Activated T-helper 17 cell treated with anti-CD3 and anti-CD28 coated beads, Interleukin-2, amount 50 U/mL, for 72 hours (primary cell): Measurements from ENCODE around the gene LAPTM5. TPM values are rescaled to one million over a fixed set of nuclear protein-coding genes. Genes with fewer than 3 reads are reported as not detected.

Experiments used
- ATAC-seq: fragments of 150-1000 bp; cut with Tn5 transposase; replicated peaks from 2 replicates; pipeline ENCODE4 v1.10.0; 2021; ENCODE audit warnings: mild to moderate bottlenecking, moderate library complexity
- H3K27ac Mint-ChIP-seq: one replicate; pipeline ENCODE4 v1.8.0; 2022; ENCODE audit warnings: mixed read lengths
- H3K27me3 Mint-ChIP-seq: one replicate; pipeline ENCODE4 v1.8.0; 2022; ENCODE audit warnings: mixed read lengths
- H3K36me3 Mint-ChIP-seq: one replicate; pipeline ENCODE4 v1.8.0; 2022; ENCODE audit warnings: low read depth, mild to moderate bottlenecking, mixed read lengths
- H3K4me1 Mint-ChIP-seq: one replicate; pipeline ENCODE4 v1.8.0; 2022; ENCODE audit warnings: mixed read lengths
- H3K4me3 Mint-ChIP-seq: one replicate; pipeline ENCODE4 v1.8.0; 2022; ENCODE audit warnings: mild to moderate bottlenecking, mixed read lengths
- H3K9me3 Mint-ChIP-seq: one replicate; pipeline ENCODE4 v1.8.0; 2022; ENCODE audit warnings: mixed read lengths
- total RNA-seq, 2 donors: library from RNA; stranded (reverse); gene quantifications; one replicate each; pipeline ENCODE4 v1.2.3, GENCODE V29; 2022

Gene LAPTM5
- total RNA-seq, 2 donors from 2014 or later, result 316 to 333 TPM

DNA sequence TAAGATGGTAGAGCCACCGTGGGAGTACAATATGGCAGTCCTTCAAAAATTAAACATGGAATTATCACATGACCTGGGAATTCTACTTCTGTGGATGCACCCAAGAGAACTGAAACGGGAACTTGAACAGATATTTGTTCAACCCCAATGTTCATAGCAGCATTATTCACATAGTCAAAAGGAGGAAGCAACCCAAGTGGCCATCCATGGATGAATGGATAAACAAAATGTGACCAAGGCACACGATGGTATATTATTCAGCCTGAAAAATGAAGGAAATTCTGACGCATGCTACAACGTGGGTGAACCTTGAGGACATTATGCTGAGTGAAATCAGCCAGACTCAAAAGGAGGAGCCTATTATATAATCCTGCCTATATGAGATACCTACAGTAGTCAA lies 22.8 kb upstream of the LAPTM5 start:
- ATAC-seq, result no peak
- H3K27ac Mint-ChIP-seq, result no peak overlapping the region
- no peaks in the 10 kb centered on the region for H3K4me1 Mint-ChIP-seq
- no peaks in the 10 kb centered on the region for H3K9me3 Mint-ChIP-seq
- no peak overlapping the region for H3K4me3 Mint-ChIP-seq
- no peaks in the 10 kb centered on the region for H3K27me3 Mint-ChIP-seq
- no peaks in the 10 kb centered on the region for H3K36me3 Mint-ChIP-seq

GRCh38 chr1:30779294-30780071 lies 21.9 kb upstream of the LAPTM5 start:
- peak overlapping the region; percentile 23 for H3K4me3 Mint-ChIP-seq
- H3K27me3 Mint-ChIP-seq, result no peaks in the 10 kb centered on the region
- ATAC-seq, result peak; percentile 88
- no peaks in the 10 kb centered on the region for H3K4me1 Mint-ChIP-seq
- no peaks in the 10 kb centered on the region for H3K36me3 Mint-ChIP-seq
- H3K9me3 Mint-ChIP-seq, result no peaks in the 10 kb centered on the region
- no peak overlapping the region for H3K27ac Mint-ChIP-seq

DNA sequence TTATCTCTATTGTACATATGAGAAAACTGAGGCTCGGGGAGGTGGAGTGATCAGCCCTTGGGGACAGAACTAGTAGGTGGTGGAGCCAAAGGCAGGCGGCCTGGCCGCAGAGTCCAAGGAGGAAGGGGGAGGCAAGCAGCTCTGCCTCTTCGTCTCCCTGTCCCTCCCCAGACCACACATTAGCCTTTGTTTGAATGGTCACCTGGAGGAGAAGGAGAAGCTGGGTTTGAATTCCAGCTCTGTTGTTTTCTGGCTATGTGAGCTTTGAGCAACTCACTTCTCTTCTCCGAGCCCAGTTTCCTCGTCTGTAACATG lies 21.4 kb upstream of the LAPTM5 start:
- ATAC-seq, result no peak
- no peaks in the 10 kb centered on the region for H3K27me3 Mint-ChIP-seq
- H3K9me3 Mint-ChIP-seq, result no peaks in the 10 kb centered on the region
- no peaks in the 10 kb centered on the region for H3K36me3 Mint-ChIP-seq
- H3K27ac Mint-ChIP-seq, result no peak overlapping the region
- H3K4me3 Mint-ChIP-seq, result peak overlapping the region; percentile 23
- H3K4me1 Mint-ChIP-seq, result no peaks in the 10 kb centered on the region

- H3K36me3 Mint-ChIP-seq, result no peaks in the 10 kb centered on the region
- H3K4me1 Mint-ChIP-seq, result no peaks in the 10 kb centered on the region
- ATAC-seq, result peak; percentile 25
- H3K9me3 Mint-ChIP-seq, result no peaks in the 10 kb centered on the region
- H3K27me3 Mint-ChIP-seq, result no peaks in the 10 kb centered on the region
- H3K4me3 Mint-ChIP-seq, result no peak overlapping the region
- H3K27ac Mint-ChIP-seq, result no peak overlapping the region
Measured at GRCh38 chr1:30778154-30778978, 20.8 kb upstream of the LAPTM5 start.

DNA sequence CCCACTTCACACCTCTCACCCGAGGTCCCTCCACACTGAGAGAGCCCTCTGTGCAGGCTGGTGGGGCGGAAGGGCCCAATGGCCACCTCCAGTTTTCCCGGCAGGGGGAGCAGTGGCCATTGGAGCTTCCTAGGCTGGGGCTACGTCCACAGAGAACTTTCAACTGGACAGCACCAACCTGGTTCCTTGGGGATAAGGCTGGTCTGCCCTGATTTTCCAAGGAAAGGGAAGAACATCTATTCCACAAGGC lies 20.3 kb upstream of the LAPTM5 start:
- no peaks in the 10 kb centered on the region for H3K36me3 Mint-ChIP-seq
- H3K4me3 Mint-ChIP-seq, result no peak overlapping the region
- ATAC-seq, result no peak
- no peak overlapping the region for H3K27ac Mint-ChIP-seq
- no peaks in the 10 kb centered on the region for H3K4me1 Mint-ChIP-seq
- H3K27me3 Mint-ChIP-seq, result no peaks in the 10 kb centered on the region
- H3K9me3 Mint-ChIP-seq, result no peaks in the 10 kb centered on the region

- no peak overlapping the region for H3K27ac Mint-ChIP-seq
- no peak for ATAC-seq
- H3K4me1 Mint-ChIP-seq, result no peaks in the 10 kb centered on the region
Measured at GRCh38 chr1:30777060-30777903, 19.7 kb upstream of the LAPTM5 start.

DNA sequence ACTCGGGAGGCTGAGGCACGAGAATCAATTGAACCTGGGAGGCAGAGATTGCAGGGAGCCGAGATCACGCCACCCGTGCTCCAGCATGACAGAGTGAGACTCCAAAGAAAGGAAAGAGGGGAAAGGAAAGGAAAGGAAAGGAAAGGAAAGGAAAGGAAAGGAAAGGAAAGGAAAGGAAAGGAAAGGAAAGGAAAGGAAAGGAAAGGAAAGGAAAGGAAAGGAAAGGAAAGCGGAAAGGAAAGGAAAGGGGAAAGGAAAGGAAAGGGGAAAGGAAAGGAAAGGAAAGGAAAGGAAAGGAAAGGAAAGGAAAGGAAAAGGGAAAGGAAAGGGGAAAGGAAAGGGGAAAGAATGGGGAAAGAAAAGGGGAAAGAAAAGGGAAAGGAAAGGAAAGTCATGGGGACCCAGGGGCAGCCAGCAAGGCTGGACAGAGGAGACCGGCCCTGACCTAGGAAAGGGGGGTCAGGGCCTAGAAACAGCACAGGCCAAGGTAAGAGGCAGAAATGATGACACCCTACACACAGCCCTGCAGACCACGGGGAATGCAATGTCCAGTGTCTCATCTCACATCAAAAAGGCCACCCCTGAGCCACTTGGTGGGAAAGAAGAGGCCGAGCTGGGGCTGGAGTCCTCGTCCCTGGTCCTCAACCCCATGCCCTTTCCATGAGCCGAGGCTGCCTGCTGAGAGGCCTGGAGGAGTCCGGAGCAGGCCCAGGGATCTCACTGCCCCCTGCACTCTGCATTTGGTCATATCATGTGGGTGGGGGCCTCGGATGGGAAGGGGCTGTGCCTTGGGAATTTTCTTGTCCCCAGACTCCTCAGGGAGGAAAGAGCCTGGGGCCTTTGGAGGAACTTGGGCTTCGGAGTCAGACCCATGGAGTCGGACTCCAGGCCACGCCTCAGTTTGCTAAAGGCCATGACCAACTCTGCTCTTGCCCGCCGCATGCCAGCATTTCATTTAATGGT lies 18.8 kb upstream of the LAPTM5 start:
- Mint-ChIP-seq H3K27ac (no peak overlapping the region), H3K9me3 (no peaks in the 10 kb centered on the region), H3K4me3 (no peak overlapping the region), H3K36me3 (no peaks in the 10 kb centered on the region), H3K4me1 (no peaks in the 10 kb centered on the region), H3K27me3 (no peaks in the 10 kb centered on the region)
- no peak for ATAC-seq

More at GRCh38 chr1:30777060-30777903, 19.7 kb upstream of the LAPTM5 start:
- Mint-ChIP-seq H3K36me3 (no peaks in the 10 kb centered on the region), H3K27me3 (no peaks in the 10 kb centered on the region), H3K9me3 (no peaks in the 10 kb centered on the region), H3K4me3 (no peak overlapping the region)

- no peak overlapping the region for H3K27ac Mint-ChIP-seq
- H3K4me1 Mint-ChIP-seq, result no peaks in the 10 kb centered on the region
- no peak for ATAC-seq
- H3K36me3 Mint-ChIP-seq, result no peaks in the 10 kb centered on the region
- H3K4me3 Mint-ChIP-seq, result no peak overlapping the region
- H3K27me3 Mint-ChIP-seq, result no peaks in the 10 kb centered on the region
- no peaks in the 10 kb centered on the region for H3K9me3 Mint-ChIP-seq
Measured at GRCh38 chr1:30775433-30775975, 17.9 kb upstream of the LAPTM5 start.

DNA sequence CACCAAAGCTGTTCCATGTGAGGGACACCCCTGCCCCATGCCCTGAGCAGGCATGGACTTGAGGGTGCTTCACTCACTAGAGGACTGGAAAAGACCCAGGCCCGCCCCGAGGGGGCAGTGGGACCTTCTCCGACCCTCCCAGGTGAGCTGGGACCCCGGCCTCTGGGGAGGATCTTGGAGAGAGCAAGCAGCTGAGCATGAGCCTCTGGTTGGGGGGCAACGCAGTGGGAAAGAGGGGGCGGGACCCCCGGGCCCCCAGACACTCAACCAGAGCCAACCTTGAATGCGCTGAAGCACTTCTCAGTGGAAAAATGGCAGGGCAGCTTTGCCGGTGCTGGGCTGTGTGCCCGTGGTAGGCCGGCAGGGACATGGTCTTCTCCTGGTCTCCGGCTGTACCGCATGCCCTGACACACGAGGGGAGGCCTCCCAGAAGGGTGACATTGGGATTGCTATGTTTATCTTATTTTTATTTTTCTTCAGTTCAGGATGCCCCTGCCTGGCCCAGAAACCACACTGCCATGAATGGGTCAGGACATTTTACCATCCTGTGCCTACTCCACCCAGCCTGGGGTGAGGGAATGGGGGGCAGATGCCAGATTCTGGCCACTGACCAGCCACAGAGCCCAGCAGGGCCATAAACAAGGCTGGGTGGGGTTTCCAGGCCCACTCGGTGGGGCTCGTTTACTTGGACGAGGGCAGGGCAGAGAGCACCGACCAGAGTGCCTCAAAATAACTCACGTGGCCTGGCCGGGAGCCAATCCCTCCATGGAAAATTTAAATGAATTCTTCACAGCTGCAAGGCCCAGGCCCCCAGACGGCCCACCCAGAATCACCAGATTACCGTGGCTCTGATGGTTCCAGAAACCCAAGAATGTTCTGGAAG lies 17.2 kb upstream of the LAPTM5 start:
- Mint-ChIP-seq H3K4me3 (no peak overlapping the region), H3K9me3 (no peaks in the 10 kb centered on the region), H3K36me3 (no peaks in the 10 kb centered on the region), H3K4me1 (no peaks in the 10 kb centered on the region), H3K27me3 (no peaks in the 10 kb centered on the region), H3K27ac (no peak overlapping the region)
- ATAC-seq, result no peak

- Mint-ChIP-seq H3K36me3 (no peaks in the 10 kb centered on the region), H3K4me1 (no peaks in the 10 kb centered on the region), H3K27me3 (no peaks in the 10 kb centered on the region), H3K9me3 (no peaks in the 10 kb centered on the region), H3K4me3 (no peak overlapping the region), H3K27ac (no peak overlapping the region)
- no peak for ATAC-seq
Measured at GRCh38 chr1:30773722-30774358, 16.3 kb upstream of the LAPTM5 start.

GRCh38 chr1:30771005-30771404 lies 13.4 kb upstream of the LAPTM5 start:
- peaks cover 6% of the 10 kb centered on the region for H3K4me1 Mint-ChIP-seq

DNA sequence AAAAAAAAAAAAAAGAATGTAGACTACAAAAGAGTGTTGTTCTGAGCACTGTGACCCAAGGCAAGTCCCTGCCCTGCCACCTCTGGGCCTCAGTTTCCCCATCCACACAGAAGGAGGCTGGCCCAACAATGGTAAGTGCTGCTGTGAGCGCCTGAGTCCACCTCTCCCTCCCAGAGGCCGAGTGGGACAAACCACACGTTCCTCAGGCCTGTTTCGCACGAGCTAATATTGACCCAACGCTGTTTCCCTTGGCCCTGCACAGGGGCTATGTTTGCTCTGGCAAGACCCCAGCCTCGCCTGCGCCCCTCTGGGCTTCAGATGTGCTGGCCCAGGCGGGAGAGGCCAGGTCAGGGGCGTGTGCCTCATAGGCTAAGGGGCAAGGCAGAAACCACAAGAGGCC lies 12.6 kb upstream of the LAPTM5 start:
- H3K4me3 Mint-ChIP-seq, result no peak overlapping the region
- no peak for ATAC-seq

More at GRCh38 chr1:30771005-30771404, 13.4 kb upstream of the LAPTM5 start:
- H3K36me3 Mint-ChIP-seq, result no peaks in the 10 kb centered on the region
- no peaks in the 10 kb centered on the region for H3K9me3 Mint-ChIP-seq
- no peak overlapping the region for H3K27ac Mint-ChIP-seq
- H3K4me3 Mint-ChIP-seq, result no peak overlapping the region
- ATAC-seq, result no peak
- no peaks in the 10 kb centered on the region for H3K27me3 Mint-ChIP-seq

More for the DNA sequence above, 12.6 kb upstream of the LAPTM5 start:
- no peaks in the 10 kb centered on the region for H3K36me3 Mint-ChIP-seq
- H3K27me3 Mint-ChIP-seq, result no peaks in the 10 kb centered on the region
- peaks cover 8% of the 10 kb centered on the region for H3K4me1 Mint-ChIP-seq
- no peaks in the 10 kb centered on the region for H3K9me3 Mint-ChIP-seq
- no peak overlapping the region for H3K27ac Mint-ChIP-seq
